ENCODE data around the gene HMX1.

Gene HMX1

DNA sequence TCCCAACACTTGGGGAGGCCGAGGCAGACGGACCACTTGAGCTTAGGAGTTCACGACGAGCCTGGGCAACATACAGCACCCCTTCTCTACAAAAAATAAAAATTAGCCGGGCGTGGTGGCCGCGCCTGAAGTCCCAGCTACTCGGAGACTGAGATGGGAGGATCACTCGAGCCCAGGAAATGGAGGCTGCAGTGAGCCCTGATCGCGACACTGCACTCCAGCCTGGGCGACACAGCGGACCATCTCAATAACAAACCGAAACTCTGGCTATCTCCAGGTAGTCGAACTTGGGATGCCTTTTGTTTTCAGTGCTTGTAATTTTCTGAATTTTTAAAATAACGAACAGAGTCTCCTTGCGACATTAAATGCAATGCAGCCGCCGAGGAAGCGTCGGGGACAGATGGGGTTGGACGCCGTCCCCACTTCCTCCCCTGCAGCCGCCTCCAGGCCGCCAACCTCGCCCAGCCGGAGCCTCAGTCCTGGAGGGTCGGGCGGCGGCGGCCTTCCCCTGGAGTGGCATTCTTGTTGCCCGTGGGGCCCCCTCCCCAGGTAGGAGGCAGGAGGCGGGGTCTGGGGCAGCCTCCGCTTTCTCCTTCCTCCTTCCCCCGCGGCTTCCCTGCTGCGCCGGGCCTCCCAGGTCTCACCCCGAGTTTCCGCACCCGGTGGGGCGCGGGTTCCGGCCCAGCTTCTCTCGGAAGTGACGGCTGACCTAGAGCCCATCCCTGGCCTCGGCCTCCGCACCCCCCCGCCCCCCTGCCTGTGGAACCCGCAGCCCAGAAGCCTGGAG is 14.6 kb downstream of the HMX1 start:
- DNase-seq (ENCODE audit: low spot score): no peak

DNA sequence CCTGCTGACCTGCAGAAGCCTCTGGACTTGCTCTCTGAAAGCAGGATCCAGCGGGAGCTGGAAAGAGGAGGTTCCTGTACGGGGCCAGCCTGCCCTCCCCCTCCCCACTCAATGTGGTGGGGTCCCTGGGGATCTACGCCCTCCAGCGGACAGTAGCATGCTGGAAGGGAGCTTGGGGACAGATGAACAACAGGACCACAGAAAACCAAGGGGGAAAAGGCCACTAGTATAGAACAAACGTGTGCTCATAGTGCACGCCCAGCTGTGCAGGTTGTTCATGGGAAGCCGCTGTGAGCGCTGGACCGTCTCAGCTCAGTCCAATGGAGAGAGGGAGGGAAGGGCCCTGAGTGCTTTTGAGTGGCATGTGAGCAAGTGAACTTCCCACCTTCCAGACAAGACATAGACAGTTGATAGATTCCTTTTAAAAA is 15.8 kb downstream of the HMX1 start:
- DNase-seq (ENCODE audit: low spot score): no peak

DNA sequence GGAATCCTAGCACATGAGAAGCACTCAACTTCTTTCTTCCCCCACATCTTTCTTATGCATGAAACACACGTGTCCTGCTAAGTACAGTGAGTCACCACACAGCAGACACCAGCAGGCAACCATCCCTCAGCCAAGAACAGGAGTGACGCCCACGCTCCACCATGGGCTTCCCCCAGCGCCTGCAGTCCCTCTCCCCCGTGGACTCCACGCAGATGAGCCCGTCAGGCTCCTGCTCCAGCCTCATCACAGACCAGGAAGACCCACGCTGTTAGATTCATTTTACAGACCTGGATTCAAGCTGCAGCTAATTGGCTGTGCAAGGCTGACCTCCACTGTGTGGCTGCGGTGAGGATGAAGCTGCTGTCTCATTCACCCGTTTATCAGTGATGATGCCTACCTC is 16.7 kb downstream of the HMX1 start:
- no peak for DNase-seq (ENCODE audit: low spot score)

DNA sequence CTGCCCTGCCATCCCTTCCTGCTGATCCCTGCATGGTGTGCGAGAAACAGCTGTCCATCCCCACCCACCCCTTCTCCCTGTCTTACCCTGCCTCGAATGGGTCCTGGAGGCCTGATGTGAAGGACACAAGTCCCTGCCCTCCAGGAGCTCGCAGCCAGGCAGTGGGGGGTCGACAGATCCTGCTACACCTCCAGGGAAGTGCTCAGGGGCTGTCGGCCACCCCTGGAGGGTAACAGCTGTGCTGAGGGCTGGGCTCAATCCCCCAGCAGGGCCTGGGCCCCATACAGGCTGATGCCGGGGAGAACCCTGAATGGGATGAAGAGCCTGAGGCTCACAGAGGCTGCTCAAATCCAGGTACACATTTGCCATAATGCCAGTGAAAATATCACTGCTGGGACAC is 17.6 kb downstream of the HMX1 start:
- DNase-seq (ENCODE audit: low spot score): no peak

DNA sequence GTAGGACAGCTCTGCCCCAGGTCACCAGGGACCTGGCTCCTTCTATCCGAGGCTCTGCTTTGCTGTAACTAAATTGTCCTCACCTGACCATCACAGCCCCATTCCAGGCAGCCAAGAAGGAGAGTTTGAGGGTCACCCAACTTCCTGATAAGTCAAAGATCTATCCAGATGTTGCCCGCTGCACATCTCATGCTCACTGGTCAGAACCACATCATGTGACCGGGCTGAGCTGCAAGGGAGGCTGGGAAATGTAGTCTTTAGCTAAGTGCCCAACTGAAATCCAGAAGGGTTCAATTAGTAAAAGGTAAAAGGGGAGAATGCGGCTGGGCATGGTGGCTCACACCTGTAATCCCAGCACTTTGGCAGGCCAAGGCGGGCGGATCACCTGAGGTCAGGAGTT is 18.4 kb downstream of the HMX1 start:
- no peak for DNase-seq (ENCODE audit: low spot score)

DNA sequence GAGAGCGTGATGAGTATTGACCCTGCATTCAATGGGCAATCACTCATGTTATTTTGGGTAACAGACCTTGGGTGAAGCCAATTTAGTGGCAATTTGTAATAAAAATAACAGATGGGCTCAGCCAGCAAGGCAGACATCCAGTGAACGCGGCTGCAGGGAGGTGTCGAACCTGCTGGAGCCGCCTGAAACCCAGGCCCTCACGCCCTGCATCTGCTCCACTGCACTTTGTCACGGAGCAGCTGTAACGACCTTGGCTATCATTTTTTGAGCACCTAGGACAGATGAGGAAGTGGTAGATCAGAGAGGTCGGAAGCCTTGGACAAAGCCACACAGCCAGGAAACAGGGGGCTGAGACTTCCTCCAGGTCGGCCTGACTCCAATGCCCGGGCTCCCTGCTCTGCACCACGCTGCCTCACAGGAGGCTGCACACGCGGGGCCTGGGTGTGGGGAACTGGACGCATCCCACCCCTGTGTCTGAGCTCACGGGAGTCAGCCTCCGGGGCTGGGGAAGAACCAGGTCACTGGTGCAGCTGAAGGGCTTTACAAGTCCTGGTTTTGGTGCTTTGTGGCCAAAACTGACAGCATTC is 19.4 kb downstream of the HMX1 start:
- DNase-seq (ENCODE audit: low spot score): no peak

DNA sequence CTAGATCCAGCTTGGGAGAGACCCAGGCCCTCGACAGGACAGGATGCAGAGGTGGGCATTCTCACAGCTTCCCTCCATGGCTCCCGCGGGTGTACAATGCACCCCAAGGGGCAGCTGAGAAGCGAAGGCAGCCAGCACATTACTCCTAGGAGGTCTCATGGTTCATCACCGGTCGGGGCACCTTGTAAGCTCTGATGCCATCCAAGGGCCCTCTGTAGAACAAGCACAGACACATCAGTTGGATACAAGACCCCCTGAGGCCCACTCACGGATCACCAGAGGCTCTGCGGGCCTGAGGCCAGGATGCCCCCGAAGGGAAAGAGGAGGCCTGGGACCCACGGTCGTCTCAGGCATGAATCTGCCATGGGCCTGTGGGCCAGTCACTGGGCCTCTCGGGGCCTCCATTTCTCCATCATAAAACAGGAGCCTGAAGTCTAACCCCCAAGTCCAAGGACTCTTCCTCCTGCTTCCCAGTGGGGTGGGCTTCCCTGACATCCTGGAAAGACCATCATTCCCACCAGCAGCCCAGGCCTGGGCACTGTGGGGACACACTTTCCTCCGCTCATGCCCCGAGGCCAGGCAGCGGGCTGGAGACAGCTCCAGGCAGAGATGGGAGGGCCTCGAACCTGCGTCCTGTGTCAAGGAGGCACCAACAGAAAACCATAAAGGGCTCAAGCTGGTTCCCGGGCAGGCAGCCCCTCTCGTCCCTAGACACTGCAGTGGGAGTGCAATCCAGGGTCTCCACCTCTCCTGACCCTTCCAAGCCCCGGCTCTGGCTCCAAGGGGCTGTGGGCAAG is 20.1 kb downstream of the HMX1 start:
- DNase-seq (ENCODE audit: low spot score): no peak

DNA sequence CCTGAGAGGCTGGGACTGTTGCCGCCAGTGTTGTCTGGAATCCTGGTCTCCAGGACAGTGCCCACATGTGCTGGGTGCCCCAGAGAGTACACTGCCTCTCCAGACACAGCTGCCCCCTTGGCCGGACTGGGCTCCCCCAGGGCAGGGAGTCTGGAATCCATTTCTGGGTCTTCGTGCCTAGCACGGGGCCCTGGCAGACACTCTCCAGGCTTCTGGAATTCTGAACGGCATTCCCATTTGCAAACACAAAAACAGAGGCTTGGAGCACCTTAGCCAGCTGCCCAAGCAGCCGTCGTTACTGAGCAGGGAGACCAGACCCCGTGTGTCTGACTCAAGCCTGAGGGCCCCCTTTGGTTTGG is 20.8 kb downstream of the HMX1 start:
- DNase-seq (ENCODE audit: low spot score): no peak

DNA sequence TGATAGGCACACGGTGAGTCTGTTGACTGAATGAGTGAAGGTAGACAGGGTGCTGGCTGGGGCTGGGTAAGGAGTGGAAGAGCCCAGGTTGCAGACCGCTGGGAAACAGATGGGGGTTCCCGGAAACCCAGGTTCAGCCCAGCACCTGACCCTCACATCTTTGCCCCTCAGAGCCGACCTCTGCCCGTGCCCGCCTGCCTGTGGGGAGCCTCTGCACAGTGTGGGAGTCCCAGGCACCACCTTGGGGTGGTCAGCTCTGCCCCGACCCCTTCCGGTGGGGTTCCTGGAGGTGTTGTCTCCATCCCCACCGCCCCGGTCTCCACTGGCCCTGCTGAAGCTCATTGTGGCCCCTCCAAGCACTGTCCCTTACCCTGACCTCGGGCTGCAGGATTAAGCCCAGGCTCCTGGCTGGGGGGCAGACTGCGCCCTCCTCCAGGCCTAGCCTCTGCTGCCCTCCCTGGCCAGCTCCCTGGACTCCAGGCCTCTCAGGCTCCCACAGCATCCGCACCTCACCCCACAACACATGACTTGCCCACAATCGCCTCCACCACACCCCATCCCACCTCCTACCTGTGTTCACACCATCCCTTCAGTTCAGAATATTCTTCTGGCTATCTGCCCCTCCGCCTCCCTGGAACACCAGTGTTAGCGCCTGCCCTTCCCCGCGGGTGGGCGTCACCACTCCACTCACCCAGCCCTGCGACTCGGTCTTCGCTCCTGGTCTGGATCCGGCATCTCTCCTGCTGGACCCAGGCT is 21.4 kb downstream of the HMX1 start:
- no peak for DNase-seq (ENCODE audit: low spot score)

DNA sequence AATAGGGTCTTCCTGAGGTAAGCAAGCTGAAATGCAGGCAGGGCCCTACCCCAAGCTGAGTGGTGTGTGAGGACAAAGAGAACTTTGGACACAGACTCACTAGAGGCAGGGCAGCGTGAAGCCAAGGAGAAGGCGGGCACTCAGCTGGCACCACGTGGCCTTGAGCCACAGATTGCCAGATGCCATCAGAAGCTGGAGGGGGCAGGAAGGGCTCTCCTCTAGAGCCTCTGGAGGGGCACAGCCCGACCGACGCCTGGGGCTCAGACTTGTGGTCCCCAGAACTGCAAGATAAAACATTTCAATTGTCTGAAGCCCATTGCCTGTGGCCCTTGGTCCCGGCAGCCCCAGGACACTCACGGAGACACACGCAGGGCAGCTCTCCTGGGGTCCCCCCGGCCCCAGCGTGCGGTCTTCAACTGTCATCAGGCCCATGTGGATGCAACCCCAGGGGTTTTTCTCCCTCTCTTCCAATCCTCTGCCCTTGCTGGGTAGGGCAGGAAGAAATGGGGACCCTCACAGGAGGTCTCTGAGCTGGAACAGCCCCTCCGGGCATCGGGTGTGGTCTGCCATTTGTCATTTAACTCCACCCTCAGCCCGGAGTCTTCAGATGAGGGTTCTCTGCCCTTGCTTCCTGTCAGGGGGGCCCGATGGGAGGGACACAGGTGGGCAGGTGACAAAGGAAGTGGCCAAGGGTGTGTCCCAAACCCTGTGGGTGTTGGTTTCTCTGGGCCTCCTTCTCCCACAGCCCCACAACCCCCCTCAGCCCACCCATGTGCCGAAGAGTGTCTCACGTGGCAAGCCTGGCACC is 22.2 kb downstream of the HMX1 start:
- no peak for DNase-seq (ENCODE audit: low spot score)

DNA sequence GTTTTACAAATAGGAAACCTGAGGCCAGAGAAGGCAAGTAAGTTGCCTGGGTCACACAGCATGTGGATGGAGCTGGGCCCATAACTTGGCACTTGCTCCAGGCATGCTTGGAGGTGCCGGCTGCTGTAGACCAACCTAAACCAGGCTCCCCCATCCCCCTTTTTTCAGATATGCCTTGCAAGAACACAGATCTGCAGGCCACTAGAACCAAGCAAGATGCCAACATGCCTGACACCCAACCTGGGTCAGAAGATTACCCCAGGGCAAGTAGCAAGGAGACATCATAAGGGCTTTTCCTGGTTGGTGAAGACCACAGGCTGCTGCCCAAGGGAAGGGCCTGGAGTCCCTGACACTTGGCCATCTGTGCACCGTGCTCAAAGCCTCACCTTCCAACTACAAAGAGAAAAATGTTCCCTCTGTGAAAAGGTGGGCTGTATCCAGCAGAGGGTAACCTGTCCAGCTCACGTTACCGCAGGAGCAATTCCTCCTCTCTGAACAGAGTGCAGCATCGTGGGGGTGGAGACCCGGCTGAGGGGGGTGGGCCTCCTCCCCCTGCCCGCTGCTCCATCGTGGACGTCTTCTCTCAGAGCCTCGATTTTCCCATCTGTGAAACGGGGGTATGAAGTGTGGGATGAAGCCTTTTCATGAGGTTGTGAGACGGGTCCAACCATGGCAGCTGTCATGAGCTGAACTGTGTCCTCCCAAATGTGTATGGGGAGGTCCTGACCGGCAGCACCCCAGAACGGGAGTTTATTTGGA is 23.0 kb downstream of the HMX1 start:
- DNase-seq (ENCODE audit: low spot score): no peak

DNA sequence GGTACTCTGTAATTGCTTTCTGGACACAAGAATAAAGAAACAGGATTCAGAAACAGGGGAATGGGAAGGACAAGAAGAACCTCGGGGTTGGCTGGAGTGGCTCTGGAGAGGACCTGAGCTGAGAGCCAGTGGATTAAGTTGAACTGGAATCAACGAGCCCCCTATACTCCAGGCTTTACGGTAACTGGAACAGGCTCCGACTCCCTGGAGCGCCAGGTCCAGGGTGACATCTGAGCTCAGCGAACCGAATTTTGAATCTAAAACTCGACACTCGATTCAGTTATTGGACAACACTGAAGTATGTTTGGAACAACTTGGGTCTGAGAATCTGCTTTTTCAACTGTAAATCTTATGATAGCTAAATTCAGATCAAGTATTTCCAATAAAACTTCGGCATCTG is 23.9 kb downstream of the HMX1 start:
- DNase-seq (ENCODE audit: low spot score): no peak

DNA sequence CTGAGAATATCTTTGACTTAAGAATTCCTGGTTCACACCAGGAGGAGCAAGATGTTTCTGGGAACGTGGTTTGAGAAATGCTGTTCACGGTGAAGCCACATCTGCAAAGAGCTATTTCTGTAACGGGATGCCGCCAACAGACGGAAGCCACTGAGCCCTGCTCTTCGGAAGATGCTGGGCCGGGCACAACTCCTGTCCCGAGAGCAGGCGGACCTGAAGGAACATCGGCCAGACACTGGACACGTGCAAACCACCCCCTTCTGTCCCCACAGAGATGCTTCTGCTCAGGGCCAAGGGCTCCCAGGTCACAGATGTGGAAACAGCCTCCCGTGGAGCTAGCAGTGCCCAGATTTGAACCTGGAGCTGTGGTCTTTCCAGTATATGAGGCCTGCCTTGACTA is 24.3 kb downstream of the HMX1 start:
- no peak for DNase-seq (ENCODE audit: low spot score)

DNA sequence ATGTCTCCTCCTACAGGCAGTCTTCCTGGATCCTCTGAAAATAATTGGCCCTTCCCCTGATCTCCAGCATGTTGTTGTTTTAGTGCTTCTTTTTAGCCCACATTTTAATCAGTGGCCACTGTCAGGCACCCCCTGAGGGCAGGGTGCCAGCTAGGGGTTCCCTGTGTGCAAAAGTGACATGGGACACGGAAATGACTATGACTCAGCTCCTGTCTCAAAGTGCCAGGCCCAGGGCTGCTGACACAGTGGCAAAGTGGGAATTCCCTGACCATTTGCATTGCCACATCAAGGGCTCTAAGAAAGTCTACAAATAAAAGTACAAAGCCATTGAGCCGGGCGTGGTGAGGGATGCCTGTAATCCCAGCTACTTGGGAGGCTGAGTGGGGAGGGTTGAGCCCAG is 24.8 kb downstream of the HMX1 start:
- no peak for DNase-seq (ENCODE audit: low spot score)

DNA sequence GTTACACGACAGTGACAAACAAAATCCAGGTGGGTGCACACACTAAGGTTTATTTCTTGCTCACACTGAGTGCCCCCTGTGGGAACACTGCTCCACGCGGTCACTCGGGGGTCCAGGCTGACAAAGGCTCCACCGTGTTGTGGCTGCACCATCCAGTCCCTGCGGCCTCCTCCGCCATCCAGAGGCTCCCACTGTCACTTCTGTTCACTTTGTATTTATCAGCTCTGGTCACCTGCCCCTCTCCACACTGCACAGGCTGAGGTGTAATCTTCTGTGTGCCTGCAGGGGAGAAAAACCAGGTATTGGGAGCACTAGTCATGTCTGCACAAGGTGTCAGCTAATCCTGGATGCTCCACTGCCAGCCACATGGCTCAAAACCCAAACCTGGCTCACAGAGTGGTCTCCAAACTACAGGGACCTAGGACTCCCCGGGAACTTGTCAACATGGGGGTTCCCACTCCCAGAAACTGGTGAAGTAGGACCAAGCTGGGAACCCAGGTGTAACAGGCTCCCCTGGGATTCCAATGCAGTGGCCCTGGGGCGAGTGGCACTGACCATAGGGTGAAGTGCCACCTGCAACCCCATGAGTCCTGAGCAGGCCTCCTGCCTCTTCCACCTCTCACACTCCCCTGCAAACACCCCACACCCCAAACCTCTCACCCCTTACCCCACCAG is 25.5 kb downstream of the HMX1 start:
- DNase-seq (ENCODE audit: low spot score): no peak

DNA sequence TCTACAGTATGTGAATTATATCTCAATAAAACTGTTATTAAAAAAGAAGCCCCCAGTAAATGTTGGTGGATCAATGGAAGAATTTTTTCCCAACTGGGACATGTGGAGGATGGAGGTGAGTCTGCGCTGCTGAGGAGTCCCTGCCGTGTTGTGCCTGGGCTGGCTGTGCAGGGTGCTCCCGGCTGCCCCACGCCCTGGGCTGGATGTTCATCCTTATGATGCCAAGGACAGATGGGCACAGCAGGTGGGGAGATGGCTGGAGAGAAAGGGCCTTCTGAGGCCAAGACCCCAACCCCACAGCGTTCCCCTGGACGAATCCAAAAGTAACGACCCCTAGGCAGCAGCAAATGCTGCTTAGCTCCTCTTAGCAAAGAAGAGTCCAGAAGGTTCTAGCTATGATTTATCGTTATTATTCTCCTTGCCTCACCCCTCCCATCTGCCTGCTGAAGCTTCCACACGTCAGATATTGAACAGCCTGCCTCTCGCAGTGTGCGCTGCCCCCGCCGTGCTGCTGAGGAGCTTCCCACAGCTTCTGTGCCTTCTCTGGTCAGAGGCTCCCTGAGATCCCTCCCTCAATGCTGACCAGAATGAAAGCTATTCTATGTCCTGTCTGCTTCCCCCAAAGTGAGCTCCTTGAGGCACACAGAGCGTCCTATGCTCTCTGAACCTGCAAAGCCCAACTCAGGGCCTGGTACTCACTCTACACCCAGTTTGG is 26.5 kb downstream of the HMX1 start:
- no peak for DNase-seq (ENCODE audit: low spot score)

DNA sequence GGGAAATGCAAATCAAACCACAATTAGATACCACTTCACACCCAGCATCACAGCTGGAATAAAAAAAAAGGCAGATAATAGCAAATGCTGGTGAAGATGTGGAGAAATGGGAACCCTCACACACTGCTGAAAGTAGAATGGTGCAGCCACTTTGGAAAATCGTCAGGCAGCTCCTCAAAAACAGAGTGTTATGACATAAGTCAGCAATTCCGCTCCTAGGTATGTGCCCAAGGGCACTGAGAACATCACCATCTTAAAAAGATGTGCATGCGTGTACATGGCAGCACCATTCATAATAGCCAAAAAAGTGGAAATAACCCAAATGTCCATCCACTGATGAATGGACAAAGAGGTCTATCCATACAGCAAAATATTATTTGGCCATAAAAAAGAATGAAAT is 28.0 kb downstream of the HMX1 start:
- no peak for DNase-seq (ENCODE audit: low spot score)

DNA sequence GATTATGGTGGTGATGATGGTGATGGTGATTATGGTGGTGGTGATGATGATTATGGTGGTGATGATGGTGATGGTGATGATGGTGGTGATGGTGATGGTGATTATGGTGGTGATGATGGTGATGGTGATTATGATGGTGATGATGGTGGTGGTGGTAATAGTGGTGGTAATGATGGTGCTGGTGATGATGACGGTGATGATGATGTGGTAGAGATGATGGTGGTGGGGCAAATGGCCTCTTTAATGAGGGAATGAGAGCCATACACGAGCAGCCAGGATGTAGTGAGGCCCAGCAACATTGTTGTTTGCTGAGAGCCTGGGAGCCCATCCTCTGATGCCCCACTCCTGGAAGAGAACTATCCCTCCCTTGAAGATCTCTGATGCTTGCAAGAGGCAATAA is 29.0 kb downstream of the HMX1 start:
- no peak for DNase-seq (ENCODE audit: low spot score)

DNA sequence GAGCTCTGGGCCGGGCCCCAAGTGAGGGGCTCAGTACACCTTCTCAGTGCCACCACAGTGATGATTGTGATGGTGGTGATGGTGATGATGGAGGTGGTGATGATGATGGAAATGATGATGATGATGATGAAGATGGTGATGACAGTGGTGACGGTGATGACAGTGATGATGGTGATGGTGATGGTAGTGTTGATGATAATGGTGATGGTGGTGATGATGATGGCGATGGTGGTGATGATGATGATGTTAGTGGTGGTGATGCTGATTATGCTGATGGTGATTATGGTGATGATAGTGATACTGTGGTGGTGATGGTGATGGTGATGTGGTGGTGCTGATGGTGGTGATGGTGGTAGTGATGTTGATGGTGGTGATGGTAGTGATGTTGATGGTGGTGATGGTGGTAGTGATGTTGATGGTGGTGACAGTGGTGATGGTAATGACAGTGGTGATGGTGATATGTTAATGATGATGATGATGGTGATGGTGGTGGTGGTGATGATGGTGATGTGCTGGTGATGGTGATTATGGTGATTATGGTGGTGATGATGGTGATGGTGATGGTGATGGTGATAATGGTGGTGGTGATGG is 29.9 kb downstream of the HMX1 start:
- DNase-seq (ENCODE audit: low spot score): no peak
